HS-27A (cell line): ENCODE measurements around the gene POLR3G.

Source experiments
- DNase-seq: peaks from one replicate; pipeline ENCODE4 v3.0.0-alpha.2; 2012; ENCODE audit warnings: low read depth, missing footprints

POLR3G gene

GRCh38 chr5:90553711-90554110, 79.0 kb downstream of the POLR3G start:
- DNase-seq = no peak

- DNase-seq = no peak
These were observed 79.8 kb downstream of the POLR3G start for GRCh38 chr5:90554358-90555006.

- no peak for DNase-seq
These were observed 81.0 kb downstream of the POLR3G start for GRCh38 chr5:90555666-90556065.

- DNase-seq = no peak
These were observed 82.7 kb downstream of the POLR3G start for GRCh38 chr5:90557391-90557790.

- no peak for DNase-seq
These were observed 83.2 kb downstream of the POLR3G start for GRCh38 chr5:90557871-90558270.

- DNase-seq = no peak
These were observed 83.9 kb downstream of the POLR3G start, which contains the start of gene ADGRV1 for GRCh38 chr5:90558344-90559192. Gene ADGRV1, plus strand, starts transcription at chr5:90558797. Its CDS starts 99 bp downstream, at chr5:90558896.

GRCh38 chr5:90560771-90561170, 86.1 kb downstream of the POLR3G start:
- no peak for DNase-seq

- no peak for DNase-seq
These were observed 87.1 kb downstream of the POLR3G start for GRCh38 chr5:90561766-90562165.

GRCh38 chr5:90562341-90562740, 87.7 kb downstream of the POLR3G start:
- no peak for DNase-seq

- DNase-seq = no peak
These were observed 88.4 kb downstream of the POLR3G start for GRCh38 chr5:90563108-90563507.
